HepG2 (cell line): ENCODE measurements around the gene KIF1C. TPM values are rescaled to one million over a fixed set of nuclear protein-coding genes. Genes with fewer than 3 reads are reported as not detected.

ENCODE experiments used
- ATAC-seq: fragments of 200-7000 bp; cut with Tn5 transposase; 3 replicates; pipeline ENCODE4 v1.9.1; 2020; ENCODE audit warnings: mild to moderate bottlenecking, moderate library complexity
- BruUV-seq: library from RNA; stranded (reverse); fragments of 400-500 nt; replicated peaks from 2 replicates; lab custom pipeline; 2021; lab: Mats Ljungman, UMichigan
- CTCF ChIA-PET: fragments of 300-600 bp; formaldehyde crosslinking; extraction: SDS; loops from one replicate; lab custom pipeline; 2021; ENCODE audit warnings: low total read pairs, inconsistent platforms, low intra/inter-chr PET ratio; lab: Yijun Ruan, JAX
- POLR2A ChIA-PET: fragments of 350-600 bp; sonication (Branson Sonifier 250); formaldehyde crosslinking; loops from one replicate; lab custom pipeline; 2020; ENCODE audit warnings: antibody characterized with exemption, inconsistent platforms; lab: Yijun Ruan, JAX
- DNase-seq: peaks from one replicate; pipeline ENCODE4 v3.0.0-alpha.2; 2015; ENCODE audit warnings: low spot score
- FAIRE-seq: peaks from 3 replicates; lab custom pipeline; 2011; peaks lifted over from hg19 to GRCh38; lab: Jason Lieb, UNC
- H2AFZ ChIP-seq: one replicate; pipeline ENCODE4 v1.6.1; 2011; ENCODE audit warnings: low read length, inconsistent platforms
- H3K27ac ChIP-seq: fragments of 300-600 bp; 3 replicates; pipeline ENCODE4 v1.8.0; 2011; ENCODE audit warnings: mixed run types, mild to moderate bottlenecking, mixed read lengths, low read length, inconsistent platforms; ENCODE audit not compliant: insufficient read depth; ENCODE audit errors: extremely low read length
- H3K27me3 ChIP-seq, 2 experiments: fragments of 200-600 bp in 1 of 2; 2 replicates in 1 of 2; 3 replicates in 1 of 2; pipeline versions ENCODE4 v1.6.0 to v1.8.0; 2011; ENCODE audit warnings: low read length in 2 of 2, mild to moderate bottlenecking in 2 of 2, moderate library complexity in 2 of 2, inconsistent platforms in 1 of 2; ENCODE audit not compliant: insufficient read depth in 2 of 2, control insufficient read depth in 1 of 2
- H3K36me3 ChIP-seq, 2 experiments: fragments of 200-600 bp in 1 of 2; replicated peaks in 1 of 2; 2 replicates in 1 of 2; 3 replicates in 1 of 2; pipeline versions ENCODE4 v1.5.1 to v1.8.0; 2011; ENCODE audit warnings: low read length in 2 of 2, inconsistent platforms in 1 of 2; ENCODE audit not compliant: insufficient read depth in 2 of 2, control insufficient read depth in 1 of 2
- H3K4me1 ChIP-seq: 2 replicates; pipeline ENCODE4 v1.5.1; 2012; ENCODE audit warnings: low read length, inconsistent platforms; ENCODE audit not compliant: insufficient read depth
- H3K4me2 ChIP-seq: 2 replicates; pipeline ENCODE4 v1.6.0; 2011; ENCODE audit warnings: low read depth, low read length, inconsistent platforms
- H3K4me3 ChIP-seq, 3 experiments: fragments of 200-600 bp in 1 of 3; sonication (generic), shearing (Covaris generic) in 1 of 3; replicated peaks in 1 of 3; 2 replicates each; pipeline ENCODE4 v1.5.1; 2011 to 2016; ENCODE audit warnings: low read length in 3 of 3, inconsistent platforms in 2 of 3, low read depth in 2 of 3, mild to moderate bottlenecking in 2 of 3, control low read depth in 1 of 3, mixed read lengths in 1 of 3; ENCODE audit not compliant: insufficient read depth in 1 of 3
- H3K79me2 ChIP-seq: one replicate; pipeline ENCODE4 v1.6.1; 2011; ENCODE audit warnings: low read length, inconsistent platforms; ENCODE audit not compliant: insufficient read depth
- H3K9ac ChIP-seq: 2 replicates; pipeline ENCODE4 v1.6.0; 2011; ENCODE audit warnings: mild to moderate bottlenecking, low read depth, low read length, inconsistent platforms; ENCODE audit not compliant: insufficient read depth
- H3K9me3 ChIP-seq: 2 replicates; pipeline ENCODE4 v1.5.1; 2012; ENCODE audit warnings: mild to moderate bottlenecking, low read length
- H4K20me1 ChIP-seq: 2 replicates; pipeline ENCODE4 v1.6.0; 2011; ENCODE audit warnings: inconsistent platforms, mild to moderate bottlenecking, low read length, moderate library complexity; ENCODE audit not compliant: insufficient read depth
- ARNTL ChIP-seq: sonication (generic); formaldehyde crosslinking; IDR thresholded peaks from 2 replicates; pipeline ENCODE4 v1.4.0; 2020; ENCODE audit warnings: mild to moderate bottlenecking, missing genetic modification reagents
- FOXA3 ChIP-seq: IDR thresholded peaks from 2 replicates; pipeline ENCODE4 v1.6.1; 2016; ENCODE audit warnings: missing genetic modification reagents, missing compliant biosample characterization
- PLRG1 ChIP-seq: fragments of 450-650 bp; conservative IDR thresholded peaks from 2 replicates; pipeline ENCODE4 v1.6.1; 2016
- POLR2A ChIP-seq, 2 experiments: IDR thresholded peaks; 2 replicates each; pipeline ENCODE4 v1.6.1; 2011; ENCODE audit warnings: low read depth in 2 of 2, low read length in 2 of 2, mild to moderate bottlenecking in 1 of 2, moderate library complexity in 1 of 2; ENCODE audit not compliant: insufficient read depth in 1 of 2
- YEATS4 ChIP-seq: sonication (generic); formaldehyde crosslinking; IDR thresholded peaks from 2 replicates; pipeline ENCODE4 v1.4.0; 2020; ENCODE audit warnings: missing genetic modification reagents, borderline replicate concordance
- ZMAT3 ChIP-seq: sonication (generic); formaldehyde crosslinking; conservative IDR thresholded peaks from 2 replicates; pipeline ENCODE4 v1.7.0; 2021; ENCODE audit warnings: missing genetic modification reagents
- ZNF101 ChIP-seq: sonication (generic); formaldehyde crosslinking; IDR thresholded peaks from 2 replicates; pipeline ENCODE4 v1.4.0; 2020; ENCODE audit warnings: mild to moderate bottlenecking, low read depth, missing genetic modification reagents, borderline replicate concordance
- ZNF33B ChIP-seq: sonication (generic); formaldehyde crosslinking; IDR thresholded peaks from 2 replicates; pipeline ENCODE4 v1.5.1; 2020; ENCODE audit warnings: mild to moderate bottlenecking, missing genetic modification reagents
- ZNF709 ChIP-seq: sonication (generic); formaldehyde crosslinking; IDR thresholded peaks from 2 replicates; pipeline ENCODE4 v1.5.0; 2020; ENCODE audit warnings: mild to moderate bottlenecking, missing genetic modification reagents
- ZNF782 ChIP-seq: sonication (generic); formaldehyde crosslinking; IDR thresholded peaks from 2 replicates; pipeline ENCODE4 v1.4.0; 2020; ENCODE audit warnings: missing genetic modification reagents, mild to moderate bottlenecking, borderline replicate concordance
- ZNF841 ChIP-seq: sonication (generic); formaldehyde crosslinking; IDR thresholded peaks from 2 replicates; pipeline ENCODE4 v1.8.1; 2023; ENCODE audit warnings: missing genetic modification reagents, borderline replicate concordance
- ZSCAN25 ChIP-seq: sonication (generic); formaldehyde crosslinking; IDR thresholded peaks from 2 replicates; pipeline ENCODE4 v1.8.0; 2022; ENCODE audit warnings: mild to moderate bottlenecking, missing genetic modification reagents
- WGBS: methylation state at CpG from one replicate; pipeline ENCODE4 v1.1.6; 2017; ENCODE audit warnings: low lambda C conversion rate; 5-methylcytosine and 5-hydroxymethylcytosine counted together
- in situ Hi-C: cut with HindIII; loops from 2 replicates; pipeline ENCODE4 v1.10.0; 2017; ENCODE audit warnings: low pct_unique_long_range_greater_than_20kb; ENCODE audit not compliant: extremely low pct_ligation_motif_present
- intact Hi-C: fragments of 100-400 bp; cut with micrococcal nuclease; formaldehyde crosslinking; loops from one replicate; pipeline ENCODE4 v1.10.0; 2022; ENCODE audit not compliant: unreplicated experiment
- polyA plus RNA-seq, 8 experiments: library from polyadenylated mRNA; depleted of rRNA in 3 of 8; stranded (reverse) in 7 of 8; unstranded in 1 of 8; fragments of >200 nt; fragmentation: Illumina TruSeq in 4 of 8; extraction: Trizol in 4 of 8; gene quantifications; 2 replicates each; pipeline versions ENCODE4 v1.2.1 to v1.2.3, GENCODE V29; 2011 to 2016; ENCODE audit warnings: low read depth in 4 of 8, missing spikeins in 1 of 8, mixed read lengths in 1 of 8; ENCODE audit not compliant: insufficient read depth in 1 of 8
- total RNA-seq, 5 experiments: library from RNA; depleted of rRNA; stranded (reverse); fragments of >200 nt; fragmentation: Illumina TruSeq; extraction: Trizol; gene quantifications; 2 replicates each; pipeline ENCODE4 v1.2.3, GENCODE V29; 2016; ENCODE audit warnings: low read depth in 1 of 5
- TF ChIP-seq, protein P1 (sequence below): sonication (generic); formaldehyde crosslinking; IDR thresholded peaks from 2 replicates; pipeline ENCODE4 v1.4.0; 2020; ENCODE audit warnings: low read depth, mild to moderate bottlenecking, missing genetic modification reagents
- TF ChIP-seq, protein P2 (sequence below): sonication (generic); formaldehyde crosslinking; IDR thresholded peaks from 2 replicates; pipeline ENCODE4 v1.5.1; 2020; ENCODE audit warnings: mild to moderate bottlenecking, missing genetic modification reagents, moderate library complexity
- TF ChIP-seq, protein P3 (sequence below): sonication (generic); formaldehyde crosslinking; IDR thresholded peaks from 2 replicates; pipeline ENCODE4 v1.5.1; 2020; ENCODE audit warnings: missing genetic modification reagents, mild to moderate bottlenecking, borderline replicate concordance
- TF ChIP-seq, protein P4 (sequence below): IDR thresholded peaks from 2 replicates; pipeline ENCODE4 v1.6.1; 2016; ENCODE audit warnings: control low read depth

KIF1C gene
- total and polyA plus RNA-seq, 2 of the 13 experiments (the other 11 are each of a cell fraction or from before 2014, with no cell fraction given) = 70.0 to 104 TPM

GRCh38 chr17:4970273-4970672 lies 27.5 kb upstream of the KIF1C start:
- DNase-seq (no peak), FAIRE-seq (no peak), ATAC-seq (no peak)
- H2AFZ ChIP-seq = no peak overlapping the region
- intact Hi-C loops (no loop called here), in situ Hi-C loops (no loop called here)
- ChIA-PET CTCF (interaction anchor here (0.9 kb wide), 1 partner anchor 61 kb away, joined by 3 read pairs; no protein-coding TSS in a partner anchor), POLR2A (interaction anchor here (0.9 to 10.5 kb wide), 11 partner anchors 13 to 199 kb away, joined by 3 to 273 read pairs (median 4); partner anchors contain the start of genes CAMTA2, ENO3, PFN1 and RNF167)
- H3K4me3 ChIP-seq = peak overlapping the region in 1 of 3 experiments; percentile 88; a peak in 2 of 6 replicates
- H3K9me3 ChIP-seq = no peaks in the 10 kb centered on the region
- no TSS peak for BruUV-seq
- no peaks in the 10 kb centered on the region for H4K20me1 ChIP-seq
- H3K27me3 ChIP-seq = no peaks in the 10 kb centered on the region; a peak in 1 of 5 replicates
- peak overlapping the region; percentile 92 for H3K27ac ChIP-seq
- WGBS = 97% methylated on average over 8 of the region's 8 CpGs
- peaks cover 31% of the 10 kb centered on the region for H3K4me1 ChIP-seq
- peak overlapping the region; percentile 82 for H3K4me2 ChIP-seq
- peaks cover 27% of the 10 kb centered on the region for H3K79me2 ChIP-seq
- peaks cover 0 to 10% of the 10 kb centered on the region in 2 experiments; a peak in 3 of 5 replicates for H3K36me3 ChIP-seq
- peak overlapping the region; percentile 91; the same call in 1 of the 2 replicates for H3K9ac ChIP-seq
- TF ChIP-seq YEATS4 (CRISPR knock-in tag) (no peak), ZNF33B (CRISPR knock-in tag) (no peak), ZMAT3 (no peak), PLRG1 (no peak), ZNF782 (CRISPR knock-in tag) (0 out of 2 replicates have a peak, but pooled peaks have one; percentile 34), ZNF841 (CRISPR knock-in tag) (no peak), ZSCAN25 (CRISPR knock-in tag) (no peak), ARNTL (CRISPR knock-in tag) (no peak), POLR2A (IDR thresholded peaks at IDR 0.05; ENCODE audit: insufficient read depth in 1 of 2, low read depth in 2 of 2, low read length in 2 of 2) (0 out of 4 replicates have a peak, but pooled peaks of 1 of the 2 experiments have one; percentile 35), ZNF709 (CRISPR knock-in tag) (0 out of 2 replicates have a peak, but pooled peaks have one; percentile 34), FOXA3 (no peak), ZNF101 (CRISPR knock-in tag) (no peak)
- TF ChIP-seq, protein P1, sequence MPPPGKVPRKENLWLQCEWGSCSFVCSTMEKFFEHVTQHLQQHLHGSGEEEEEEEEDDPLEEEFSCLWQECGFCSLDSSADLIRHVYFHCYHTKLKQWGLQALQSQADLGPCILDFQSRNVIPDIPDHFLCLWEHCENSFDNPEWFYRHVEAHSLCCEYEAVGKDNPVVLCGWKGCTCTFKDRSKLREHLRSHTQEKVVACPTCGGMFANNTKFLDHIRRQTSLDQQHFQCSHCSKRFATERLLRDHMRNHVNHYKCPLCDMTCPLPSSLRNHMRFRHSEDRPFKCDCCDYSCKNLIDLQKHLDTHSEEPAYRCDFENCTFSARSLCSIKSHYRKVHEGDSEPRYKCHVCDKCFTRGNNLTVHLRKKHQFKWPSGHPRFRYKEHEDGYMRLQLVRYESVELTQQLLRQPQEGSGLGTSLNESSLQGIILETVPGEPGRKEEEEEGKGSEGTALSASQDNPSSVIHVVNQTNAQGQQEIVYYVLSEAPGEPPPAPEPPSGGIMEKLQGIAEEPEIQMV (CRISPR knock-in tag) = no peak
- TF ChIP-seq, protein P2, sequence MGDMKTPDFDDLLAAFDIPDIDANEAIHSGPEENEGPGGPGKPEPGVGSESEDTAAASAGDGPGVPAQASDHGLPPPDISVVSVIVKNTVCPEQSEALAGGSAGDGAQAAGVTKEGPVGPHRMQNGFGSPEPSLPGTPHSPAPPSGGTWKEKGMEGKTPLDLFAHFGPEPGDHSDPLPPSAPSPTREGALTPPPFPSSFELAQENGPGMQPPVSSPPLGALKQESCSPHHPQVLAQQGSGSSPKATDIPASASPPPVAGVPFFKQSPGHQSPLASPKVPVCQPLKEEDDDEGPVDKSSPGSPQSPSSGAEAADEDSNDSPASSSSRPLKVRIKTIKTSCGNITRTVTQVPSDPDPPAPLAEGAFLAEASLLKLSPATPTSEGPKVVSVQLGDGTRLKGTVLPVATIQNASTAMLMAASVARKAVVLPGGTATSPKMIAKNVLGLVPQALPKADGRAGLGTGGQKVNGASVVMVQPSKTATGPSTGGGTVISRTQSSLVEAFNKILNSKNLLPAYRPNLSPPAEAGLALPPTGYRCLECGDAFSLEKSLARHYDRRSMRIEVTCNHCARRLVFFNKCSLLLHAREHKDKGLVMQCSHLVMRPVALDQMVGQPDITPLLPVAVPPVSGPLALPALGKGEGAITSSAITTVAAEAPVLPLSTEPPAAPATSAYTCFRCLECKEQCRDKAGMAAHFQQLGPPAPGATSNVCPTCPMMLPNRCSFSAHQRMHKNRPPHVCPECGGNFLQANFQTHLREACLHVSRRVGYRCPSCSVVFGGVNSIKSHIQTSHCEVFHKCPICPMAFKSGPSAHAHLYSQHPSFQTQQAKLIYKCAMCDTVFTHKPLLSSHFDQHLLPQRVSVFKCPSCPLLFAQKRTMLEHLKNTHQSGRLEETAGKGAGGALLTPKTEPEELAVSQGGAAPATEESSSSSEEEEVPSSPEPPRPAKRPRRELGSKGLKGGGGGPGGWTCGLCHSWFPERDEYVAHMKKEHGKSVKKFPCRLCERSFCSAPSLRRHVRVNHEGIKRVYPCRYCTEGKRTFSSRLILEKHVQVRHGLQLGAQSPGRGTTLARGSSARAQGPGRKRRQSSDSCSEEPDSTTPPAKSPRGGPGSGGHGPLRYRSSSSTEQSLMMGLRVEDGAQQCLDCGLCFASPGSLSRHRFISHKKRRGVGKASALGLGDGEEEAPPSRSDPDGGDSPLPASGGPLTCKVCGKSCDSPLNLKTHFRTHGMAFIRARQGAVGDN (CRISPR knock-in tag) = peak; percentile 28; the same call in 1 of the 2 replicates
- TF ChIP-seq, protein P3, sequence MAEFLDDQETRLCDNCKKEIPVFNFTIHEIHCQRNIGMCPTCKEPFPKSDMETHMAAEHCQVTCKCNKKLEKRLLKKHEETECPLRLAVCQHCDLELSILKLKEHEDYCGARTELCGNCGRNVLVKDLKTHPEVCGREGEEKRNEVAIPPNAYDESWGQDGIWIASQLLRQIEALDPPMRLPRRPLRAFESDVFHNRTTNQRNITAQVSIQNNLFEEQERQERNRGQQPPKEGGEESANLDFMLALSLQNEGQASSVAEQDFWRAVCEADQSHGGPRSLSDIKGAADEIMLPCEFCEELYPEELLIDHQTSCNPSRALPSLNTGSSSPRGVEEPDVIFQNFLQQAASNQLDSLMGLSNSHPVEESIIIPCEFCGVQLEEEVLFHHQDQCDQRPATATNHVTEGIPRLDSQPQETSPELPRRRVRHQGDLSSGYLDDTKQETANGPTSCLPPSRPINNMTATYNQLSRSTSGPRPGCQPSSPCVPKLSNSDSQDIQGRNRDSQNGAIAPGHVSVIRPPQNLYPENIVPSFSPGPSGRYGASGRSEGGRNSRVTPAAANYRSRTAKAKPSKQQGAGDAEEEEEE = no peak
- TF ChIP-seq, protein P4, sequence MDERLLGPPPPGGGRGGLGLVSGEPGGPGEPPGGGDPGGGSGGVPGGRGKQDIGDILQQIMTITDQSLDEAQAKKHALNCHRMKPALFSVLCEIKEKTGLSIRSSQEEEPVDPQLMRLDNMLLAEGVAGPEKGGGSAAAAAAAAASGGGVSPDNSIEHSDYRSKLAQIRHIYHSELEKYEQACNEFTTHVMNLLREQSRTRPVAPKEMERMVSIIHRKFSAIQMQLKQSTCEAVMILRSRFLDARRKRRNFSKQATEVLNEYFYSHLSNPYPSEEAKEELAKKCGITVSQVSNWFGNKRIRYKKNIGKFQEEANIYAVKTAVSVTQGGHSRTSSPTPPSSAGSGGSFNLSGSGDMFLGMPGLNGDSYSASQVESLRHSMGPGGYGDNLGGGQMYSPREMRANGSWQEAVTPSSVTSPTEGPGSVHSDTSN = no peak
